CD1c-positive myeloid dendritic cell (primary cell): ENCODE measurements around the gene SPTBN1.
"Not testable (repeated sequence)": the region's sequence is repeated elsewhere in the genome, so short reads cannot be mapped to it uniquely, and the experiment has no call there.

Source experiments
- DNase-seq: peaks from one replicate; pipeline ENCODE4 v3.0.0-alpha.2; 2016; ENCODE audit errors: extremely low spot score

The SPTBN1 gene

DNA sequence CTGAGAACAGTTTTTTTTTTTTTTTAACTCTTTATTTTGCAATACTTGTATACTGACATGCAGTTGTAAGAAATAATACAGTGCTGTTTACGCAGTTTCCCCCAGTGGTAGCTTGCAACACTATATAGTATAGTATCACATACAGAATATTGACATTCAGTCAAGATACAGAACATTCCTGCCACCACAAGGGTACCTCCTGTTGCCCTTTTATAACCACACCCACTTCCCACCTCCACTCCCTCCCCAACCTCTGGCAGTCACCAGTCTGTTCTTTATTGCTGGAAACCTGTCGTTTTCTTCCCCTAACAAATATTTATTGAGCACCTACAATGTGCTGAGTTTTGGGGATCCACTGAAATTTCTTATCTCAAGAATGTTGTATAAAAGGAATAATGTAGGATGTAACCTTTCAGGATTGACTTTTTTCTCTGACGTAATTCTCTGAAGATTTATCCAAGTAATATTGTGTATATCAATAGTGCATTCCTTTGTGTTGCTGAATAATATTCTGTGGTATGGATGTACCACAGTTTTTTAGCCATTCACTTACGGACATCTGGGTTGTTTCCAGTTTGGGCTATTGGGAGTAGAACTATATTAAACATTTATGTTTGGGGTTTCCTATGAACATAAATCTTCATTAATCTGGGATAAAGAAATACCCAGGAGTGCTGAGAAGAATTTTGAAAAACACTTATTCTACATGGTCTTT is 215.9 kb downstream of the SPTBN1 start:
- no peak for DNase-seq

DNA sequence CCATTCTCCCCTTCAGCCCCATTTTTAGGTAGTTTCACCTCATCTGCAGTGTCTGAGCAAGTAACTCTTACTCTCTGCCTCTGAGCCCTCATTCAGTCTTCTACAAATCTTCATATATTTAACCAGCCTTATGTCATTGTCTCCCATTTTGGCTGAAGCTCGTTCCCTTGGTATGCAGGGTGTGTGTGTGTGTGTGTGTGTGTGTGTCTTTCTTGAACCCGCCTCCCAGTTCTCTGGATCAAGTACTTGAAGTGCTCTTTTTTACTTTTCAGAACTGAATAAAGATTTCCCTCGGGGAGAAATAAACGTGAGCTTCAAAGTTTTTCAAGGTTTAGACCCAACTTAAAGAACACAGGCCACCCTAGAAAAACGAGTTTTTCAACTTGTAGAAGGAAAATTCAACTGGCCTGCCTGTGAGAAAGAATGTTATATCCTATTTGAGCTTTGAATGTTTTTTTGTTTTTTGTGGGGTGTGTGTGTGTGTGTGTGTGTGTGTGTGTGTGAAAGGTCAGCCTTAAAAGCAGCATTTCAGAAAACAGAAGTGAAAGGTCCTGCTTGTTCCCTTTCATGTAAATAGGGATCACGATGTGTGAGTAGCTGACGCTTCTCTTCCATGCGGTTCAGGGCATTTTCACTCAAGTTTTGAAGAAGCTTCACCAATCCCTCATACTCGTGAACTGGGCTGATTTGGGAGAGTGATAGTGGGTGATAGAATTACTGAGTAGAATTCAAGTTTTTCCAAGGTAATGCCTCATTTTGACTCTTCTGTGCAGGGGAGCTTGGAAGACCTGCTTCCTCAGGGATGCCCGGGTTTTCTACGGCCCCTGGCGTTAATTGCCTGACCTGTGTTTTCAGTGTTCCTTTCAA is 216.7 kb downstream of the SPTBN1 start:
- DNase-seq: peak; percentile 87

DNA sequence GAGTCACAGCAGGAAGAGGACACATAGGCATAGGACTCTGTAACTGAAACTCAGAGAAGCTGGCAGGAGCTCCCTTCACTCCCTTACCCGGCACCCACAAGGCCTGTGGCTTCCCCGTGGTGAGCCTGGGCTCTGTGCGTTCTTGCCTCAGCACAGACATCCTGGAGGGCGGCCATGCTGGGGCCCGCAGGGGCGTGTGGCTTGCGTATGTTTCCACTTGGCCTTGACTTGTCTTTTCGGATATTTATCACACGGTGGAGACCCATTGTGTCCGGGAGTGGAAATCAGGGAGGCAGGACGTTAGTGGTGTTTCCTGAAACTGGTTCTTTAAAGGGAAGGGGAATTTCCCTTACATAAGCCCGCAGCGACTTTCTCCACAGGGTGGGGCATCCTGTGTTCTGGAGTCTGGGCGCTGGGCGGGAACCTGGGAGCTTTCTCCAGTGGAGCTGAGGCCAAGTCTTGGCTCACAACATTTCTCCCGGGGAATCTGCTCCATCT is 217.4 kb downstream of the SPTBN1 start:
- peak; percentile 62 for DNase-seq

DNA sequence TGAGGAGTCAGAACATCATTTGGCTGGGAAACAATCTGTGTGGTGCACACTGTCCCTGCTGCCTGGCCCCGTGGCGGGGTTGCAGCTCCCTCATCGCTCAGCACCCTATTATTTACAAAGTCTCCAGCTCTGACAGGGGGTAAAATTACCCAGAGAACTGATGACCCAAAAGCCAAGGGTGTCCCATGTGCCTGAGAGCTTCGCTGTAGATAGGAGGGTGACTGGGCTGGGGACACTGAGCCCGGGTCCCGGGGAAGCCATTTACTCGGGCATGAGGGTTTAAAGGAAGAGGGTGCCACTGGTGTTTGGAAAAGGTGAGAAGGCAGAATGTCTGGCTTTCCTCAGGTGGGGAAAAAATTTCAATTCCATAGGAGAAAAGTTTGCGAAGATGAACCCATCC is 219.2 kb downstream of the SPTBN1 start:
- DNase-seq: no peak

DNA sequence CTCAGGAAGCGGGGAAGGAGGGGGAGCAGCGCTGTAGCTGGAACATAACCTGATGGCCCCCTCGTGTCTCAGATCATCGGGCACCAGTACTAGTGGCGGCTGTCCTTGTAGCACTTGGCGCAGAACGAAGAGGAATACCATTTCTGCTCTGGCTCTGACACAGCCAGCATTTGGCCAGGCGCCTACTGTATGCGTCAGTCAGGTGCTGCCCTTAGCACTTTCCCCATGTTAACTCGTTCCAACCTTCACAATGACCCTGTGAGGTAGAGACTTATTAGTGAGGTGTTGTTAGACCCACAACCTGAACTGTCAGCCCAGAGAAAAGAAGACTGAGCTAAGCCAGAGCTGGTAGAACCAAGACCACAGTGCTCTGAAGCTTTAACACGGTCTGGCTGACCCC is 219.6 kb downstream of the SPTBN1 start:
- no peak for DNase-seq

DNA sequence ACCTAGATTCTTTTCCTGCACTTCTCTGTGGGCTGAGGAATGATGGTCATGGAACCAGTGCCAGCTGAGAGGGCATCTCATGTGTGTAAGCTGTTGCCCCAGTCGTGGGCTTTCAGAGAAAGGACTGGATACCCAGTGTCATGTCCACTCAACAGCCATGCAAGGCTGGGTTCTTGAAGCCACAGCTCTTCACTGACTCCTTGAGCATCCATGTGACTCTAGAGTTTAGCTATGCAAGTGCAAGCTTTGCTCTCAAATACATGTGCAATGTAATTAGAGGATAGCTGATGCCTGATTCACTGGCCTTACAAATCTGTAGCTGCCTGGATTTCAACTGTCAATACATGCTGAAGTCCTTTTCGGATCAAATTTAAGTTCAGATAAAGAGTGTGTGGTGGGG is 220.5 kb downstream of the SPTBN1 start:
- DNase-seq: no peak

DNA sequence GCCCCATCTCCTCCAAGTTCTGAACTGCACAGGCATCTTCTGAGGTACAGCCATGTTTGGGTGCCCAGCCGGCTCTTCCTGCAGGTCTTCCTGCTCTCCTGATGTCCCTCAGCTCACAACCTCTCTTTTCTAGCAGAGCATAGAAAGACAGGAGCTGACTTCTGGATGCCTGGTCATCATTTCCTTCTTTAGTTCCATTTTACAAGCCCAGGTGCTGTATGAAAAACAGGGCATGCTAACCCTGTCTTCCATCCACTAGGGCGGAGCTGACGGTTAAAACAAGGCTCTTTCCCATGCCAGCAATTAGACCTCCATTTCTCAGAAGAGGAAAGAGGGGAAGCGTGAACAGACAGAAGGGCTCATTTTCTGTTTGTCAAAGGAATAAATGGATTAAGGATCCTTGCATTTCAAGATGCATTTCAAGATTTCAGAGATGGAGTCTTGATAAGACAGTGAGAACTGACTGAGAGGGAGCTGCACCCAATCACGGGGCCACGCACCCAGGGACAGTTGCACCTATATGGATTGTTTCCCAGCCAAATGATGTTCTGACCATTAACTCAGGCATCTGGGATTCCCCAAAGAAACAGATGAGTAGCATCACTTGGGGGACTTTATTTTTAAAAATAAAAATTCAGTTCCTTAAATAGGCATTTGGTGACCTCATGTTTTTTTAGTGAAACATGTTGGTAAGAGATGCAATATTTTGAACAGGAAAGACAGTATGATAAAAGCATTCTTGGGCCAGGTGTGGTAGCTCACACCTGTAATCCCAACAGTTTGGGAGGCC is 221.5 kb downstream of the SPTBN1 start:
- no peak for DNase-seq

DNA sequence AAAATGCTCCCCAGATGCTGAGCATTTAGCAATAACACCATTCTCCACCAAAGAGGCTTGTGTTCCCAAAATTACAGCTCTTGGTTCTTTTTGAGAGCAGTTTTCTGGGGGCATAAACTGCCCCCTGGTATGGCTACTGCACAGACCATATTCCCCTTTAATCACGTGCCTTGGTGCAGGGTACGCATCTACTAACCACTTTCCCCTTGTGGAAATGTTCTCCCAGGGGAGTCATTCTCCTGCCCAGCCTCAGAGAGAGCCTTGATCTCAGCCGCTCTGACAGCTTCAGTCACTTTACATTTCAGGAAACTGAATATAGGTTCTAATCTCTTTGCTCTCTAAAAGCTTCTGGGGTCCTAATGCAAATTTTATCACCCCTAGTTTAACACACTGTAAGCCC is 222.6 kb downstream of the SPTBN1 start:
- no peak for DNase-seq

DNA sequence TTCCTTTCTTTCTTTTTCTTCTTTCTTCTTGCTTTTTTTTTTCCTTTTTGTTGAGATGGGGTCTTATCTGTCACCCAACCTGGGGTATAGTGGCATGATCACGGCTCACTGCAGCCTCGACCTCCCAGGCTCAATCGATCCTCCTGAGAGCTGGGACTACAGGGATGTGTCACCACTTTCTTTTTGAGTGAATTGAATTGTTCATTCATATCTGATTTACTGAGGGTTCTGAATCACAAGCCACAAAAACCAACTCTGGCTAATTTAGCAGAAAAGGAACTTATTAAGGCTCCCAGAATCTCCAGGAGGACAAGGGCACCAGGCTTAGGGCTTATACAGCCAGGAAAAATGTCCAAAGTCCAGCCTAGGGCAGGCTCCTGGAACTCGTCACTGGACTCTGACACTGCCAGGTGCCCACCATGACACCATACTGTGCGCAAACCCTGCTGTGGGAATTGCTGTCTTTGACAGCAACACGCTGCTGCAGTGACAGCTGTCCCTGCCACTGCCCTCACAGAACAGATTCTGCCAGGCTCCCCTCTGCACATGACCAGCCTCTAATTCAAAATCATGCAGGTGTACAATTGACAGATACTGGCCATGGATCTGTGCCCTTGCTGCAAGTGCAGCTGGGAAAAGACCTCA is 224.4 kb downstream of the SPTBN1 start:
- DNase-seq: no peak

DNA sequence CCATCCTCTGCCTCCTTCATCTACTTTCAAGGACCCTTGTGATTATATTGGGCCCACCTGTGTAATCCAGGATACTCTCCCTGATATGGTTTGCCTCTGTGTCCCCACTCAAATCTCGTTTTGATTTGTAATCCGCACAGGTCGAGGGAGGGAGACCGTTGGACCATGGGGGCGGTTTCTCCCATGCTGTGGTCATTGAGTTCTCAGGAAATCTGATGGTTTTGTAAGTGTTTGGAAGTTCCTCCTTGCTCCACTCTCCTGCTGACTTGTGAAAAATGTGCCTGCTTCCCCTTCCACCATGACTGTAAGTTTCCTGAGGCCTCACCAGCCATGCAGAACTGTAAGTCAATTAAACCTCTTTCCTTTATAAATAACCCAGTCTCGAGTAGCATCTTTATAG is 225.3 kb downstream of the SPTBN1 start:
- peak; percentile 58 for DNase-seq

DNA sequence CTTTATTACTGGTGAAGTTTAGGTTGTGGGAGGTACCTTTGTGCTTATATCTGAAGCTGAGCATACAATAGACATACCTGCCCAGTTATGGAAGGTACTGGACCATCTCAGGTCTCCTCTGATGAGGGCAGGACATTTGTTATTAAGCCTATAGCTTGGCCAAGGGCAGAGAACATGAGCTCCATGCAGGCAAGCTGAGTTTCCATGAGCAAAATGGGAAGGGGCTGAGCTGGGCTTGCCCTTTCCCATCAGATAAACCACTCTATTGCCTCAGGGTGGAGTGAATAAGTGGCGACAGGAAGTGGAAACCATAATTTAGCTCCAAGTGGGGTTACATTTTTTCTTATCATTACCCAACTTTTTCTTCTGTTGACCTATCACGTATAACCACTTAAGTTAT is 227.5 kb downstream of the SPTBN1 start:
- no peak for DNase-seq

DNA sequence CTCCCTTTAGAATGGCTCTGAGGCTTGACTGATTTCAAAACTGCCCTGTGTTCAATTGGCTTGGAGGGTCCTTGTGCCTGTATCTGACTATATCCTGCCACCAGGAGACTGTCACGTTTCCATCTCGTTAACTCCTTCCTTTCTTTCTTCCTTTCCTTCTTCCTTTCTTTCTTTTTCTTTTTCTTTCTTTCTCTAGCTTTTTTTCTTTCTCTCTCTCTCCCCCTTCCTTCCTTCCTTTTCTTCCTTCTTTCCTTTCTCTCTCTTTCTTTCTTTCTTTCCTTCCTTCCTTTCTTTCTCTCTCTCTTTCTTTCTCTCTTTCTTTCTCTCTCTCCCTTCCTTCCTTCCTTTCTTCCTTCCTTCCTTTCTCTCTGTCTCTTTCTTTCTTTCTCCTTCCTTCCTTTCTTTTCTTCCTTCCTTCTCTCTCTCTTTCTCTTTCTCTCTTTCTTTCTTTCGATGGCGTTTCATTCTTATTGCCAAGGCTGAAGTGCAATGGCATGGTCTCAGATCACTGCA is 229.2 kb downstream of the SPTBN1 start:
- DNase-seq: no peak

DNA sequence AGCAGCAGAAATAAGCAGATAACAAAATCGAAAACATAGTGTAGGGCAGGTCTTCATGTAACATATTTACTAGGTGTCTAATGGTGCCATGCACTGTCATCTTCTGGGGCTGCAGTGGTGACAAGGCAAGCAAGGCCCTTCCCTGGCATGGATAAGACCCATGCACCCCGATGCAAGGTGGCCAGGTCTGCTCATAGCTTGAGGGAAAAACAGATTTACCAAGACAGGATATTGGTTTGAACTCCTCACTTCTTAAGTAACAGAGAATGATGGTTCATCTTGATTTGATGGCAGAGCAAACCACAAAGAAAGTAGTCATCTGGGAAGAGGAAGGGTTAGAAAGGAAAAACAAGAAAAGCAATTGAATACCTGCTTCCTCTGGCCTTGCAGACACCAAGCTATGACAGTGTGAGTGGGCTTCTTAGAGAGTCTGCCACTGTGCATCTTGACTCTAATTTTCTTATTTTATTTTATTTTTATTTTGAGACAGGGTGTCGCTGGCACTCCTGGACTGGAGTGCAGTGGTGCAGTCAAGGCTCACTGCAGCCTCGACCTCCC is 231.5 kb downstream of the SPTBN1 start:
- DNase-seq: no peak

DNA sequence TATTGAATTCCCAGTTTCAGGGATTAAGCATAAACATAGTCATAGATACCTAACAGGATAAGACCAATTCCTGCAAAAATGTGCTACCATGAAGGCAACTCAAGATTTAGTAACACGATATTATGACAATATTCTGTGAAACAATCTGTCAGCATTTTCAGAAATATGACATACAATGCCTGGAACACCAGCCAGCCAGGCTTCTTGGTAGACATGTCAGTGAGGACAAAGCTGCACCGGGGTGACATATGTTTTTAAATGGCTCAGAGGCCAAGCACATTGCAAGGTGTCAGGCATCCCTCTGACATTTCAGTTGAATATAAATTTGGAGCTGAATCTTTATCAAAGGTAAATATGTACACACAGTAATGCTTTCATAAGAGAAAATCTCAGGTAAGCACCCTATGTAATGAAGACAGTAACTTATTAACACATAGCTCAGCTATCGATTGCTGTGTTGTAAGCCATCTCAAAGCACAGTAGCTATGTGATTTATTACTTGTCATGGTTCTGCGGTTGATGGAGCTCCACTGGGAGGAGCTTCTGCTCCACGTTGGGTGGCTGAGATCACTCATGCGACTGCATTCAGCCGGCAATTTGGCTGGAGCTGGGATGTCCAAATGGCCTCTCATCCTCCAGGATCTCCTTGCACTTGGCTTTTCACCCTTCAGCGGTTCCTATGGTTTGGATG is 235.5 kb downstream of the SPTBN1 start:
- no peak for DNase-seq

DNA sequence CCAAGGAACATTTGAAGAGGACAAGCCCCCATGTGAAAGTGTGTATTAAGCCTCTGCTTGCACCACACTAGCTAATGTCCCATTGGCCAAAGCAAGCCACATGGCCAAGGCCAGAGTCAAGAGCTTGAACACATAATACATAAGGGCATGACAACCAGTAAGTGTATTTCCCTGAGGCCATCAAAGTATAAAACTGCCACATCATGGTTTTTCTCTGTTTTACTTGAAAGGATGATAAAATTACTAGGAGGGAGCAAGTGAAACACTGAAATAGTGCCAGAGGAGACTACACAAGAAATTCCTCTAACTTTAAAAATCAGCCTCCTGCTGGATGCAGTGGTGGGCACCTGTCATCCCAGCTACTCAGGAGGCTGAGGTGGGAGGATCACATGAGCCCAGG is 236.4 kb downstream of the SPTBN1 start:
- no peak for DNase-seq

DNA sequence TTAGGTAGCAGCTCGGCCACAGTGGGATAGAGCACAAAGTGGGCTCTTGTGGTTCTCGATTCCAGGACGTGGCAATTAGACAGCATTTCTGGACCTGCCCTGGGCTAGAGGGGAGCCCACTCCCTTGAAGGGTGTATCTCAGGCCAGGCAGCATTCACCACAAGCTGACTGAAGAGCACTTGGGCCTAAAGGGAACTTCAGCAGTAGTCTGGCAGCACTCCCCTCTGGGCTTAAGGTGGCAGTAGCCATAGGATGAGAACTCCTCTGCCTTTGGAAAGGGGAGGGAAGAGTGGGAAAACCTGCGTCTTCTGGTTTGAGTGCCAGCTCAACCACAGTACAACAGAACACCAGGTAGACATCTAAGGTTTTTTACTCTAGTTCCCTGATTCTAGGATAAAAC is 239.3 kb downstream of the SPTBN1 start:
- DNase-seq: no peak

DNA sequence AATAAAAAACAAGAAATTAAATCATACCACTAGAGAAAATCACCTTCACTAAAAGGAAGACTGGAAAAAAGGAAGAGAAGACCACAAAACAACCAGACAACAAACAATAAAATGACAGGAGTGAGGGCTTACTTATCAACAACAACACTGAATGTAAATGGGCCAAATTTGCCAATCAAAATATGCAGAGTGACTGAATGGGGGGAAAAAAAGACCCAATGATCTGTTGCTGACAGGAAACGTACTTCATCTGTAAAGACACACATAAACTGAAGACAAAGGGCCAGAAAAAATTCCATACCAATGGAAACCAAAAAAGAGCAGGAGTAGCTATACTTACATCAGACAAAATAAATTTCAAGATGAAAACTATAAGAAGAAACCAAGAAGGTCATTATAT is 241.8 kb downstream of the SPTBN1 start:
- no peak for DNase-seq

DNA sequence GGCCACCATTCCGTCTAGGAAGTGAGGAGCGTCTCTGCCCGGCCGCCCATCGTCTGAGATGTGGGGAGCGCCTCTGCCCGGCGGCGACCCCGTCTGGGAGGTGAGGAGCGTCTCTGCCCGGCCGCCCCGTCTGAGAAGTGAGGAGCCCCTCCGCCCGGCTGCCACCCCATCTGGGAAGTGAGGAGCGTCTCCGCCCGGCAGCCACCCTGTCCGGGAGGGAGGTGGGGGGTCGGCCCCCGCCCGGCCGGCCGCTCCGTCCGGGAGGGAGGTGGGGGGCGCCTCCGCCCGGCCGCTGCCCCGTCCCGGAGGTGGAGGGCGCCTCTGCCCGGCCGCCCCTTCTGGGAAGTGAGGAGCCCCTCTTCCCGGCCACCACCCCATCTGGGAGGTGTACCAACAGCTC is 242.8 kb downstream of the SPTBN1 start:
- not testable (repeated sequence) for DNase-seq

DNA sequence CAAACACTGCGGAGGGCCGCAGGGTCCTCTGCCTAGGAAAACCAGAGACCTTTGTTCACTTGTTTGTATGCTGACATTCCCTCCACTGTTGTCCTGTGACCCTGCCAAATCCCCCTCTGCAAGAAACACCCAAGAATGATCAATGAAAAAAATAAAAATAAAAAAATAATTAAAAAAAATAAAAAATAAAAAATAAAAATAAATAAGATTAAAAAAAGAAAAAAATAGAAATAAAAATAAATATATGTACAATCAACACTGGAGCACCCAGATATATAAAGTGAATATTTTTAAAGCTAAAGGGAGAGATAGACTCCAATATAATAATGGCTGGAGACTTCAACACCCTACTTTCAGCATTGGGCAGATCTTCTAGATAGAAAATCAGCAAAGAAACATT is 243.5 kb downstream of the SPTBN1 start:
- DNase-seq: no peak

DNA sequence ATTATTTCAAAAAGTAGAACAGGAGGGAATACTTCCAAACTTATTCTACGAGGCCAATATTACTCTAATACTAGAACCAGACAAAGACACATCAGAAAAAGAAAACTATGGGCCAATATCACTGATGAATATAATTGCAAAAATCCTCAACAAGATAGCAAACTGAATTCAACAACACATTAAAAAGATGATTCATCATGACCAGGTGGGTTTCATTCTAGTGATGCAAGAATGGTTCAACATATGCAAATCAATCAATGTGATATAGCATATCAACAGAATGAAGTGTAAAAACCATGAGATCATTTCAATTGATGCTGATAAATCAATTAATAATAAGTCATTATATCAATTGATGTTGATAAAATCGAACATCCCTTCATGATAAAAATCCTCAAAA is 244.9 kb downstream of the SPTBN1 start:
- no peak for DNase-seq

DNA sequence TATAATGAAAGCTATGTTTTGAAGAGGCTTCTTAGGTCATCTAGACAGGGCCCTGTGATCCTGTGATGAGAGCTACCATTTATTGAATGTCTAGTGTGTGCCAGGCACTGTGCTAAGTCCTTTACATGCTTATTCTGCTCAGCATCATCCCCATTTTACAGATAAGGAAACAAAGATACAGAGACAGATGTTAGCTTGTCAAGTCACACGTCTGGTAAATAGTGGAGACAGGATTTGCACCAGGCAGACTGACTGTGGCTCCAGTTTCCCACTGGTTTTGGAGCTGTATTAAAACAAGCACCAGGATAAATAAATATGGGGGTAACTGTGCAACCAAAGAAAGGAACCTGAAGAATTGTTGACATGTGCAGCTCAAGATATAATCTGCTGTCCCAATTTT is 248.1 kb downstream of the SPTBN1 start:
- no peak for DNase-seq
